Measurements from ENCODE around the gene PEPD. TPM values are rescaled to one million over a fixed set of nuclear protein-coding genes. Genes with fewer than 3 reads are reported as not detected.

The PEPD gene
- total RNA-seq, 5 donors from 2014 or later (not counting 1 experiment from before 2014, with no cell fraction given) = 23.5 to 38.8 (median 31.8) TPM

GRCh38 chr19:33414667-33415605, 106.7 kb downstream of the PEPD start:
- ATAC-seq (replicated peaks in 1 of 4) = no peak
- Histone ChIP-seq H3K27ac (ENCODE audit: low read length) (no peak overlapping the region), H3K9me3 (no peaks in the 10 kb centered on the region), H3K4me3 (ENCODE audit: control insufficient read depth in 1 of 2, extremely low read depth in 1 of 2, low read length in 1 of 2) (no peak overlapping the region), H3K36me3 (ENCODE audit: control insufficient read depth in 2 of 2, extremely low read depth in 1 of 2, insufficient read depth in 1 of 2, low read length in 1 of 2) (peaks cover 4 to 7% of the 10 kb centered on the region in 2 donors), H3K4me1 (ENCODE audit: control insufficient read depth in 1 of 2, extremely low read depth in 1 of 2, insufficient read depth in 2 of 2, low read length in 2 of 2) (peaks cover 0 to 9% of the 10 kb centered on the region in 2 experiments), H3K27me3 (replicated peaks in 1 of 2; ENCODE audit: control insufficient read depth in 2 of 2, extremely low read depth in 1 of 2, insufficient read depth in 2 of 2, low read length in 1 of 2) (no peaks in the 10 kb centered on the region)
- no peaks in the 10 kb centered on the region for H3K36me3 Mint-ChIP-seq
- no peak overlapping the region for H3K4me3 Mint-ChIP-seq
- H3K27me3 Mint-ChIP-seq = no peaks in the 10 kb centered on the region
- ChIA-PET POLR2A (no interaction called here), CTCF (interaction anchor here (0.5 to 1.4 kb wide), 3 partner anchors 8 to 682 kb away, joined by 3 to 5 read pairs (median 4); no protein-coding TSS in a partner anchor)
- peaks cover 7 to 10% (median 8%) of the 10 kb centered on the region in 3 donors for H3K4me1 Mint-ChIP-seq
- H3K27ac Mint-ChIP-seq = no peak overlapping the region
- no peaks in the 10 kb centered on the region for H3K9me3 Mint-ChIP-seq
- DNase-seq = no peak
- 91% methylated on average over 28 of the region's 32 CpGs for WGBS (ENCODE audit: insufficient coverage)

- Mint-ChIP-seq H3K4me1 (peaks cover 7 to 10% (median 8%) of the 10 kb centered on the region in 3 donors), H3K27me3 (no peaks in the 10 kb centered on the region), H3K9me3 (no peaks in the 10 kb centered on the region), H3K36me3 (no peaks in the 10 kb centered on the region), H3K4me3 (no peak overlapping the region), H3K27ac (no peak overlapping the region)
- ATAC-seq (replicated peaks in 1 of 4) (no peak), DNase-seq (no peak)
- 89% methylated on average over 16 of the region's 25 CpGs for WGBS (ENCODE audit: insufficient coverage)
- Histone ChIP-seq H3K4me1 (ENCODE audit: control insufficient read depth in 1 of 2, extremely low read depth in 1 of 2, insufficient read depth in 2 of 2, low read length in 2 of 2) (peaks cover 0 to 9% of the 10 kb centered on the region in 2 experiments), H3K27ac (ENCODE audit: low read length) (no peak overlapping the region), H3K27me3 (replicated peaks in 1 of 2; ENCODE audit: control insufficient read depth in 2 of 2, extremely low read depth in 1 of 2, insufficient read depth in 2 of 2, low read length in 1 of 2) (no peaks in the 10 kb centered on the region), H3K4me3 (ENCODE audit: control insufficient read depth in 1 of 2, extremely low read depth in 1 of 2, low read length in 1 of 2) (no peak overlapping the region), H3K9me3 (no peaks in the 10 kb centered on the region), H3K36me3 (ENCODE audit: control insufficient read depth in 2 of 2, extremely low read depth in 1 of 2, insufficient read depth in 1 of 2, low read length in 1 of 2) (peaks cover 0 to 7% of the 10 kb centered on the region in 2 donors)
- ChIA-PET CTCF (interaction anchor here in 1 of 2 donors (0.6 kb wide), 1 partner anchor 384 kb away, joined by 5 read pairs; no protein-coding TSS in a partner anchor), POLR2A (no interaction called here)
Observed at GRCh38 chr19:33413868-33414666, 107.5 kb downstream of the PEPD start.

GRCh38 chr19:33413426-33413725, 108.2 kb downstream of the PEPD start:
- Histone ChIP-seq H3K9me3 (no peaks in the 10 kb centered on the region), H3K27me3 (replicated peaks in 1 of 2; ENCODE audit: control insufficient read depth in 2 of 2, extremely low read depth in 1 of 2, insufficient read depth in 2 of 2, low read length in 1 of 2) (no peaks in the 10 kb centered on the region), H3K4me3 (ENCODE audit: control insufficient read depth in 1 of 2, extremely low read depth in 1 of 2, low read length in 1 of 2) (no peak overlapping the region), H3K27ac (ENCODE audit: low read length) (no peak overlapping the region), H3K4me1 (ENCODE audit: control insufficient read depth in 1 of 2, extremely low read depth in 1 of 2, insufficient read depth in 2 of 2, low read length in 2 of 2) (peaks cover 0 to 9% of the 10 kb centered on the region in 2 experiments), H3K36me3 (ENCODE audit: control insufficient read depth in 2 of 2, extremely low read depth in 1 of 2, insufficient read depth in 1 of 2, low read length in 1 of 2) (peaks cover 0 to 7% of the 10 kb centered on the region in 2 donors)
- DNase-seq = no peak
- H3K36me3 Mint-ChIP-seq = no peaks in the 10 kb centered on the region
- no peaks in the 10 kb centered on the region for H3K9me3 Mint-ChIP-seq
- 91% methylated on average over 4 of the region's 13 CpGs for WGBS (ENCODE audit: insufficient coverage)
- H3K27me3 Mint-ChIP-seq = no peaks in the 10 kb centered on the region
- H3K4me3 Mint-ChIP-seq = no peak overlapping the region
- H3K27ac Mint-ChIP-seq = no peak overlapping the region
- ChIA-PET POLR2A (no interaction called here), CTCF (interaction anchor here in 1 of 2 donors (0.5 kb wide), 1 partner anchor 650 kb away, joined by 6 read pairs; no protein-coding TSS in a partner anchor)
- peaks cover 7 to 10% (median 8%) of the 10 kb centered on the region in 3 donors for H3K4me1 Mint-ChIP-seq
- ATAC-seq (replicated peaks in 1 of 4) = no peak

GRCh38 chr19:33412601-33413425, 108.8 kb downstream of the PEPD start:
- Histone ChIP-seq H3K4me3 (ENCODE audit: control insufficient read depth in 1 of 2, extremely low read depth in 1 of 2, low read length in 1 of 2) (no peak overlapping the region), H3K4me1 (ENCODE audit: control insufficient read depth in 1 of 2, extremely low read depth in 1 of 2, insufficient read depth in 2 of 2, low read length in 2 of 2) (peaks cover 0 to 9% of the 10 kb centered on the region in 2 experiments), H3K27me3 (replicated peaks in 1 of 2; ENCODE audit: control insufficient read depth in 2 of 2, extremely low read depth in 1 of 2, insufficient read depth in 2 of 2, low read length in 1 of 2) (no peaks in the 10 kb centered on the region), H3K36me3 (ENCODE audit: control insufficient read depth in 2 of 2, extremely low read depth in 1 of 2, insufficient read depth in 1 of 2, low read length in 1 of 2) (peaks cover 0 to 7% of the 10 kb centered on the region in 2 donors), H3K27ac (ENCODE audit: low read length) (no peak overlapping the region), H3K9me3 (no peaks in the 10 kb centered on the region)
- POLR2A ChIA-PET = no interaction called here
- ATAC-seq (replicated peaks in 1 of 4) = no peak
- CTCF ChIA-PET = interaction anchor here in 1 of 2 donors (0.5 kb wide), 1 partner anchor 649 kb away, joined by 6 read pairs; no protein-coding TSS in a partner anchor
- H3K27ac Mint-ChIP-seq = no peak overlapping the region
- DNase-seq = no peak
- no peak overlapping the region for H3K4me3 Mint-ChIP-seq
- peaks cover 7 to 10% (median 8%) of the 10 kb centered on the region in 3 donors for H3K4me1 Mint-ChIP-seq
- no peaks in the 10 kb centered on the region for H3K36me3 Mint-ChIP-seq
- 83% methylated on average over 15 of the region's 18 CpGs for WGBS (ENCODE audit: insufficient coverage)
- H3K27me3 Mint-ChIP-seq = no peaks in the 10 kb centered on the region
- no peaks in the 10 kb centered on the region for H3K9me3 Mint-ChIP-seq

GRCh38 chr19:33411621-33412180, 109.9 kb downstream of the PEPD start:
- H3K9me3 Mint-ChIP-seq = no peaks in the 10 kb centered on the region
- H3K27me3 ChIP-seq (replicated peaks in 1 of 2; ENCODE audit: control insufficient read depth in 2 of 2, extremely low read depth in 1 of 2, insufficient read depth in 2 of 2, low read length in 1 of 2) = no peaks in the 10 kb centered on the region
- no peaks in the 10 kb centered on the region for H3K27me3 Mint-ChIP-seq
- H3K9me3 ChIP-seq = no peaks in the 10 kb centered on the region
- H3K4me1 Mint-ChIP-seq = peaks cover 4 to 7% (median 5%) of the 10 kb centered on the region in 3 donors
- no peak overlapping the region for H3K27ac Mint-ChIP-seq
- peaks cover 0 to 7% of the 10 kb centered on the region in 2 donors for H3K36me3 ChIP-seq (ENCODE audit: control insufficient read depth in 2 of 2, extremely low read depth in 1 of 2, insufficient read depth in 1 of 2, low read length in 1 of 2)
- POLR2A ChIA-PET = no interaction called here
- WGBS (ENCODE audit: insufficient coverage) = 96% methylated on average over 13 of the region's 20 CpGs
- CTCF ChIA-PET = no interaction called here
- H3K4me3 ChIP-seq (ENCODE audit: control insufficient read depth in 1 of 2, extremely low read depth in 1 of 2, low read length in 1 of 2) = no peak overlapping the region
- peaks cover 0 to 12% of the 10 kb centered on the region in 2 experiments for H3K4me1 ChIP-seq (ENCODE audit: control insufficient read depth in 1 of 2, extremely low read depth in 1 of 2, insufficient read depth in 2 of 2, low read length in 2 of 2)
- H3K36me3 Mint-ChIP-seq = no peaks in the 10 kb centered on the region
- H3K27ac ChIP-seq (ENCODE audit: low read length) = no peak overlapping the region
- DNase-seq (no peak), ATAC-seq (replicated peaks in 1 of 4) (no peak)
- no peak overlapping the region for H3K4me3 Mint-ChIP-seq

All from T-cell (primary cell).